Vagina (tissue), 2 donors: ENCODE measurements around the gene VPS26C. TPM values are rescaled to one million over a fixed set of nuclear protein-coding genes. Genes with fewer than 3 reads are reported as not detected.

Source experiments
- DNase-seq, 2 donors: peaks; one replicate each; pipeline ENCODE4 v3.0.0-alpha.2; 2017; ENCODE audit errors: extremely low spot score in 2 of 2
- H3K27ac ChIP-seq: fragments of 200-600 bp; sonication (generic); one replicate; pipeline ENCODE4 v1.5.1; 2019
- H3K27me3 ChIP-seq: fragments of 200-600 bp; sonication (generic); one replicate; pipeline ENCODE4 v1.5.1; 2019
- H3K36me3 ChIP-seq, 2 donors: fragments of 200-600 bp; sonication (generic); one replicate each; pipeline ENCODE4 v1.5.1; 2017 to 2019
- H3K4me1 ChIP-seq: fragments of 200-600 bp; sonication (generic); one replicate; pipeline ENCODE4 v1.5.1; 2019
- H3K4me3 ChIP-seq, 2 donors: fragments of 200-600 bp; sonication (generic); 1 replicate in 1 of 2; 2 replicates in 1 of 2; pipeline ENCODE4 v1.5.1; 2016 to 2019
- H3K9me3 ChIP-seq: fragments of 200-600 bp; sonication (generic); one replicate; pipeline ENCODE4 v1.5.1; 2019
- CTCF ChIP-seq, 3 experiments: fragments of 450-650 bp in 2 of 3; fragments of 200-600 bp in 1 of 3; sonication (generic) in 1 of 3; IDR thresholded peaks; one replicate each; pipeline ENCODE4 v1.5.1; 2017 to 2019; ENCODE audit warnings: antibody characterized with exemption in 3 of 3, mild to moderate bottlenecking in 2 of 3, moderate library complexity in 2 of 3
- POLR2A ChIP-seq, 2 donors: fragments of 450-650 bp; IDR thresholded peaks; one replicate each; pipeline ENCODE4 v1.6.1; 2017; ENCODE audit warnings: antibody characterized with exemption in 2 of 2, mild to moderate bottlenecking in 2 of 2, moderate library complexity in 2 of 2
- POLR2AphosphoS5 ChIP-seq, 2 donors: sonication (generic); formaldehyde crosslinking; IDR thresholded peaks; one replicate each; pipeline ENCODE4 v1.9.0; 2017; ENCODE audit warnings: antibody characterized with exemption in 2 of 2, mild to moderate bottlenecking in 2 of 2, low read depth in 1 of 2; ENCODE audit not compliant: insufficient read depth in 1 of 2
- intact Hi-C: fragments of 100-400 bp; cut with DNase I; formaldehyde crosslinking; loops from one replicate; pipeline ENCODE4 v1.15.1; 2023
- total RNA-seq: library from RNA; depleted of rRNA; stranded (reverse); fragments of >200 nt; gene quantifications from one replicate; pipeline ENCODE4 v1.2.3, GENCODE V29; 2016

Gene VPS26C
- total RNA-seq, 1 donor from 2014 or later = 49.6 TPM

GRCh38 chr21:37270576-37271365, 3.6 kb upstream of the VPS26C start:
- Histone ChIP-seq H3K4me1 (peaks cover 17% of the 10 kb centered on the region), H3K4me3 (no peak overlapping the region), H3K27me3 (no peaks in the 10 kb centered on the region), H3K27ac (no peak overlapping the region), H3K36me3 (no peaks in the 10 kb centered on the region), H3K9me3 (no peaks in the 10 kb centered on the region)
- intact Hi-C loops = no loop called here
- TF ChIP-seq POLR2A (IDR thresholded peaks at IDR 0.05) = no peak
- no peak for TF ChIP-seq CTCF (IDR thresholded peaks at IDR 0.05)
- peak in 1 of 2 donors; percentile 54 for TF ChIP-seq POLR2AphosphoS5 (IDR thresholded peaks at IDR 0.05; ENCODE audit: insufficient read depth in 1 of 2, low read depth in 1 of 2)
- peak in 1 of 2 donors; percentile 58 for DNase-seq

GRCh38 chr21:37269481-37269880, 2.3 kb upstream of the VPS26C start:
- peaks cover 30% of the 10 kb centered on the region for H3K4me1 ChIP-seq
- DNase-seq = peak in 1 of 2 donors; percentile 4

GRCh38 chr21:37268186-37268503, 1.0 kb upstream of the VPS26C start:
- Histone ChIP-seq H3K4me3 (peak overlapping the region; percentile 87 to 95), H3K27me3 (no peaks in the 10 kb centered on the region), H3K36me3 (no peaks in the 10 kb centered on the region), H3K9me3 (no peaks in the 10 kb centered on the region), H3K27ac (peak overlapping the region; percentile 97), H3K4me1 (peaks cover 43% of the 10 kb centered on the region)
- TF ChIP-seq POLR2AphosphoS5 (IDR thresholded peaks at IDR 0.05; ENCODE audit: insufficient read depth in 1 of 2, low read depth in 1 of 2) = no peak
- TF ChIP-seq POLR2A (IDR thresholded peaks at IDR 0.05) = no peak
- TF ChIP-seq CTCF (IDR thresholded peaks at IDR 0.05) = no peak
- DNase-seq = no peak
- intact Hi-C loops = loop anchor here (10.0 kb wide), 1 partner anchor 297 kb away; no protein-coding TSS in a partner anchor

More at GRCh38 chr21:37269481-37269880, 2.3 kb upstream of the VPS26C start:
- H3K27ac ChIP-seq = no peak overlapping the region
- H3K4me3 ChIP-seq = no peak overlapping the region
- TF ChIP-seq CTCF (IDR thresholded peaks at IDR 0.05) (no peak), POLR2A (IDR thresholded peaks at IDR 0.05) (no peak)
- no peaks in the 10 kb centered on the region for H3K36me3 ChIP-seq
- intact Hi-C loops = loop anchor here (10.0 kb wide), 1 partner anchor 295 kb away; no protein-coding TSS in a partner anchor
- no peaks in the 10 kb centered on the region for H3K27me3 ChIP-seq
- H3K9me3 ChIP-seq = no peaks in the 10 kb centered on the region

- peak overlapping the region; percentile 97 for H3K27ac ChIP-seq
- intact Hi-C loops = loop anchor here (2.0 to 10.0 kb wide), 2 partner anchors 102 to 298 kb away; no protein-coding TSS in a partner anchor
- DNase-seq = peak in 1 of 2 donors; percentile 90
- no peaks in the 10 kb centered on the region for H3K27me3 ChIP-seq
- H3K36me3 ChIP-seq = no peaks in the 10 kb centered on the region
- H3K4me1 ChIP-seq = peaks cover 43% of the 10 kb centered on the region
- TF ChIP-seq POLR2AphosphoS5 (IDR thresholded peaks at IDR 0.05; ENCODE audit: insufficient read depth in 1 of 2, low read depth in 1 of 2) (no peak), CTCF (IDR thresholded peaks at IDR 0.05) (no peak), POLR2A (IDR thresholded peaks at IDR 0.05) (no peak)
- no peaks in the 10 kb centered on the region for H3K9me3 ChIP-seq
- H3K4me3 ChIP-seq = peak overlapping the region; percentile 87 to 95
Observed at GRCh38 chr21:37266515-37267221, 466 bp downstream of the VPS26C start.
